RWPE1 (cell line): ENCODE data around the gene PPP1R26.
"Not testable (repeated sequence)": the region's sequence is repeated elsewhere in the genome, so short reads cannot be mapped to it uniquely, and the experiment has no call there.

Source experiments
- CTCF ChIA-PET: fragments of 350-600 bp; sonication (Branson Sonifier 250); formaldehyde crosslinking; extraction: SDS; loops from one replicate; lab custom pipeline; 2021; lab: Yijun Ruan, JAX
- POLR2A ChIA-PET: fragments of 400-600 bp; formaldehyde crosslinking; extraction: SDS; loops from one replicate; lab custom pipeline; 2020; ENCODE audit warnings: antibody characterized with exemption; ENCODE audit not compliant: low non-redundant PET; lab: Yijun Ruan, JAX
- DNase-seq: peaks from one replicate; pipeline ENCODE4 v3.0.0; 2012; ENCODE audit warnings: low spot score
- H3K27ac ChIP-seq: fragments of 450-650 bp; 2 replicates; pipeline ENCODE4 v1.5.1; 2017
- TF ChIP-seq, protein P1 (sequence below): fragments of 450-650 bp; conservative IDR thresholded peaks from 2 replicates; pipeline ENCODE4 v1.5.1; 2017; ENCODE audit warnings: low read depth, mild to moderate bottlenecking

PPP1R26 gene

DNA sequence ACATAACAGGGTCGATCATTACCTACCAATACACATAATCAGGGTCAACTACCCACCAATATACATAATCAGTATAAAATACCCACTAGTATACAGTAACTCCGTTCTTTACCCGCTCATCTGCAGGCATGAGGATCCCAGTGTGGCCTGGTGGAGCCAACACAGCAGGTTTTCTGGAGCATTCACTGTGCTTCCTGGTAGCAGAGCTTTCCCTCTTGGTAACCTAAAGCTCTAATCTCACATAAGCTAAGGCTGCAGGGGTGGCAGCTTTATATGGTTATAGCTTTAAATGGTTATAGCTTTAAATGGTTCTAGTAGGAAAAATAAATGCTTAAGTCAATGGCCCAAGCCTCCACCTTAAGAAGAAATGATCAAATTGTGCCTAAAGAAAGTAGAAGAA, 53.5 kb downstream of the PPP1R26 start:
- H3K27ac ChIP-seq = no peak overlapping the region
- TF ChIP-seq, protein P1, sequence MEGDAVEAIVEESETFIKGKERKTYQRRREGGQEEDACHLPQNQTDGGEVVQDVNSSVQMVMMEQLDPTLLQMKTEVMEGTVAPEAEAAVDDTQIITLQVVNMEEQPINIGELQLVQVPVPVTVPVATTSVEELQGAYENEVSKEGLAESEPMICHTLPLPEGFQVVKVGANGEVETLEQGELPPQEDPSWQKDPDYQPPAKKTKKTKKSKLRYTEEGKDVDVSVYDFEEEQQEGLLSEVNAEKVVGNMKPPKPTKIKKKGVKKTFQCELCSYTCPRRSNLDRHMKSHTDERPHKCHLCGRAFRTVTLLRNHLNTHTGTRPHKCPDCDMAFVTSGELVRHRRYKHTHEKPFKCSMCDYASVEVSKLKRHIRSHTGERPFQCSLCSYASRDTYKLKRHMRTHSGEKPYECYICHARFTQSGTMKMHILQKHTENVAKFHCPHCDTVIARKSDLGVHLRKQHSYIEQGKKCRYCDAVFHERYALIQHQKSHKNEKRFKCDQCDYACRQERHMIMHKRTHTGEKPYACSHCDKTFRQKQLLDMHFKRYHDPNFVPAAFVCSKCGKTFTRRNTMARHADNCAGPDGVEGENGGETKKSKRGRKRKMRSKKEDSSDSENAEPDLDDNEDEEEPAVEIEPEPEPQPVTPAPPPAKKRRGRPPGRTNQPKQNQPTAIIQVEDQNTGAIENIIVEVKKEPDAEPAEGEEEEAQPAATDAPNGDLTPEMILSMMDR = no peak
- POLR2A ChIA-PET = no interaction called here
- CTCF ChIA-PET = interaction anchor here (0.6 to 2.0 kb wide), 3 partner anchors 28 to 242 kb away, joined by 3 to 12 read pairs (median 4); no protein-coding TSS in a partner anchor
- DNase-seq = no peak

DNA sequence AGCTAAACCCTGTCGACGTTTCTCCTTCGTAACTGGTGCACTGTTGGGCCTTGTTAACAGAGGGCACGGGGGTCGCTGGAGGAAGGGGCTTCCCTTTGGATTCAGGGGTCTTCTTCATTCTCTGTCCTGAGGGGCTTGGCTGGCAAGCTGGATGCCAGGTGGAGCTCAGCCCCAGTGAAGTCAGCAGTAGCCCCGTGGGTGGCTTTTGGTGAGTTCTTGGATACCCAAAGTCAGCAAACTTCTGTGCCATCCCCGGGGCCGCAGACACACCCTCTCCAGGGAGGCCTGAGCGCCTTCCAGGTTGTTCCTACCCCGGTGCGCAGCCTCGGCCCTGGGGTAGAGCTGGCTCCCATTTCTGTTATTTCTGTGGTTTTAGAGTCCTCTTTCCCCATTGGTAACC, 54.1 kb downstream of the PPP1R26 start:
- no peak overlapping the region for H3K27ac ChIP-seq
- POLR2A ChIA-PET = no interaction called here
- CTCF ChIA-PET = interaction anchor here (0.6 to 2.0 kb wide), 3 partner anchors 29 to 243 kb away, joined by 3 to 12 read pairs (median 4); no protein-coding TSS in a partner anchor
- DNase-seq = no peak
- TF ChIP-seq, protein P1 = no peak

DNA sequence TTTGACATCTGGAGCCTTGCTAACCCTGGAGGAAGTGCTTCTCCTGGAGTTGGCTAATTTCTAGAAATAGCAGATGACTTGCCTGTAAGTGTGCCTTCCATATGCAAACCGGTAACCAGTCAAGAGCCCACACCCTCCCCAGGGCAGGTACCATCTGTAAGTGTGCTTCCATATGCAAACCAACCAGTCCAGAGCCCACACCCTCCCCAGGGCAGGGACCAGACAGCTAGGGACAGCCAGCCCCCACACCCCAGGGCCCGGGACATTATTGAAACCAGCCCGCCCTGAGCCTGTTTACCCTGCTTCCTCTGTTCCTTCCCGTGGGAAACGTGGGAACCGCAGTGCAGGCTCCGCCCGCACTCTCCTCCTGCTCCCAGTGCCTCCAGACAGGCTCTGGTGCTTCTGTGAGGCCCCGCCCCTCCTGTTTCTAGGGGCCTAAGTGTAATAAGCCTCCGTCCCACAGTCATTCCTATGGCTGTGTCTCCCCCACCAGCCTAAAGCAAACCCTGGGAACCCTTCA, 54.7 kb downstream of the PPP1R26 start:
- POLR2A ChIA-PET, H3K27ac ChIP-seq, DNase-seq: not testable (repeated sequence)
- CTCF ChIA-PET = interaction anchor here (2.0 kb wide), 1 partner anchor 30 kb away, joined by 12 read pairs; no protein-coding TSS in a partner anchor

DNA sequence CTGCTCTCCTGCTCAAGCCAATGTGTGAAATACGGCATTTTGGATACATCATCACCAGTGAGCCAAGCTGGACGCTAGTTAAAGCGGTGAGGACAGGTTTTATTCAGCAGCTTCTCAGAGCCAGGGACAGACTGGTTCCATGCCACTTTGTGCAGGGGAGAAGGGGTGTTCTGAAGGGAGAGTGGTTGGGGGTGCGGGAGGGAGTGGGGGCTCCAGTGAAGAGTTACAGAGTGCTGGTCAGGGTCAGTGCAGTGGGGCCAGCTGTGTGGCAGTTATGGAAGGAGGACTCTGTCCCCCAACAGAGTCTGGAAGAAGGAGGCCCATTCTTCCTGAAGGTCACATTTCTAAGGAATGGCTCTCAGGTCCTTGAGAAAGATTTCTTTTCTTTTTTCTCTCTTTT, 55.2 kb downstream of the PPP1R26 start:
- POLR2A ChIA-PET, DNase-seq, H3K27ac ChIP-seq: not testable (repeated sequence)
- CTCF ChIA-PET = interaction anchor here (2.0 kb wide), 1 partner anchor 30 kb away, joined by 12 read pairs; no protein-coding TSS in a partner anchor

DNA sequence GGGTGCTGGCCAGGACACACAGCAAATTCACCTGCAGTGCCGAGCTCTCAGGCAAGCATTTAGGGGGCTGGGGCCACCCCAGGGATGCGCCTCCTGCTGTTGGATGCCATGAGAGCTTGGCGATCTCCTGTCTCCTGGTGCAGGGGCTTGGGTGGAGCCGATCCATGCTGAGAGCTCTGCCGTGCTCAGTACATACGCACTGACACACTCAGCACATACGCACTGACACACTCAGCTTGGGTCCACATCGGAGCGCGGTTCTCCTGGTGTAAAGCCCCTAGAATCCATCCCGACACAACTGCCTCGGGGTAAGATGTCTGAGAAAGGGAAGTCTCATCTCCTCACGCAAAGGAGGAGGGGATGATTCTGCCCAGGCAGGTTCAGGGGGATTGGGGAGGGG, 56.0 kb downstream of the PPP1R26 start:
- H3K27ac ChIP-seq, POLR2A ChIA-PET, CTCF ChIA-PET, DNase-seq: not testable (repeated sequence)

DNA sequence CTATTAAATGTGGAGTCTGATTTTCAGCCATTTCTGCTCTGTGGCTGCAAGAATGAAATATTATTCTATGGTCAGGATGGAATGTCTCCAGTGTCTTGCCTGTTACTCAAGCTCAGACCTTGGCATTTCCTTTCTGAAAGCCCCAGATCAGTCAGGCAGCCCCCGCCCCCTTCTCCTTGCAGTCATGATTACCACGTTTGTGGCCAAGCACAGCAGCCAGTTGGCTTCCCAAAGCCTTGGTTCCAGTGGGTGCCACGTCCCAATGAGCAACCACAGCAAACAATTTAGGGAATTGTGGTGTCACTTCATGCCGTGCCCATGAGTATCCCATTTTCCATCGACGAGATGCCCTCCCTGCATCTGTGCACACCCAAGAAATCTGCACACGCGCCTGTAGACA, 56.6 kb downstream of the PPP1R26 start:
- CTCF ChIA-PET = no interaction called here
- no peak overlapping the region for H3K27ac ChIP-seq
- TF ChIP-seq, protein P1 = no peak
- POLR2A ChIA-PET = no interaction called here
- DNase-seq = no peak
